Mucosa of descending colon (tissue), 3 donors: ENCODE data around the gene CMTM4. TPM values are rescaled to one million over a fixed set of nuclear protein-coding genes. Genes with fewer than 3 reads are reported as not detected.

Experiments used
- ATAC-seq: fragments of 200-7000 bp; cut with Tn5 transposase; one replicate; pipeline ENCODE4 v1.9.1; 2020; ENCODE audit warnings: mild to moderate bottlenecking, moderate library complexity
- DNase-seq, 3 donors: peaks; one replicate each; pipeline ENCODE4 v3.0.0-alpha.2; 2020
- H3K36me3 ChIP-seq: fragments of 200-600 bp; one replicate; pipeline ENCODE4 v1.8.0; 2021; ENCODE audit warnings: low read depth, mild to moderate bottlenecking
- H3K4me1 ChIP-seq: fragments of 200-600 bp; one replicate; pipeline ENCODE4 v1.8.0; 2021; ENCODE audit warnings: low read depth, mild to moderate bottlenecking
- H3K4me3 ChIP-seq: fragments of 200-600 bp; one replicate; pipeline ENCODE4 v1.8.0; 2021; ENCODE audit warnings: mild to moderate bottlenecking
- H3K9me3 ChIP-seq: fragments of 200-600 bp; one replicate; pipeline ENCODE4 v1.8.0; 2021; ENCODE audit warnings: mild to moderate bottlenecking
- CTCF ChIP-seq: fragments of 200-600 bp; IDR thresholded peaks from one replicate; pipeline ENCODE4 v1.8.0; 2022; ENCODE audit warnings: antibody characterized with exemption, mild to moderate bottlenecking
- intact Hi-C, 2 donors: fragments of 100-400 bp; cut with DNase I in 1 of 2; cut with micrococcal nuclease in 1 of 2; formaldehyde crosslinking; loops; one replicate each; pipeline versions ENCODE4 v1.11.0 to v1.11.1; 2022; cut with DNase I, micrococcal nuclease
- total RNA-seq, 3 donors: library from RNA; stranded (reverse); fragmentation: NEBNext Ultra II Directional in 2 of 3; extraction: Animal tissue kit (Norgen Biotek cat#: 25700) in 2 of 3; gene quantifications; one replicate each; pipeline versions ENCODE4 v1.2.1 to v1.2.4, GENCODE V29; 2021 to 2023
- donor health status: DM: no; HTN: no; CAD: no; lungs with moderate emphysema.
- donor health status: DM: no; HTN: no; CAD: no.
- donor health status: DM: no; HTN: yes; CAD: no.

The CMTM4 gene
- total RNA-seq, 3 donors from 2014 or later = 91.6 to 208 (median 155) TPM

GRCh38 chr16:66603537-66604375 is 92.8 kb downstream of the CMTM4 start:
- Histone ChIP-seq H3K36me3 (no peaks in the 10 kb centered on the region), H3K4me1 (peaks cover 17% of the 10 kb centered on the region), H3K4me3 (peak overlapping the region; percentile 34), H3K9me3 (no peaks in the 10 kb centered on the region)
- DNase-seq (peak; percentile 50 to 88 (median 63)), ATAC-seq (peak; percentile 58)
- TF ChIP-seq CTCF = no peak
- intact Hi-C loops = loop anchor here in 1 of 2 donors (10.0 kb wide), 1 partner anchor 199 kb away; no protein-coding TSS in a partner anchor

- ATAC-seq (no peak), DNase-seq (no peak)
- Histone ChIP-seq H3K9me3 (no peaks in the 10 kb centered on the region), H3K36me3 (no peaks in the 10 kb centered on the region), H3K4me1 (peaks cover 13% of the 10 kb centered on the region), H3K4me3 (no peak overlapping the region)
- intact Hi-C loops = loop anchor here in 1 of 2 donors (10.0 kb wide), 1 partner anchor 197 kb away; no protein-coding TSS in a partner anchor
- TF ChIP-seq CTCF = no peak
Observed at GRCh38 chr16:66601471-66601870, 95.1 kb downstream of the CMTM4 start.

- no peak overlapping the region for H3K4me3 ChIP-seq
- ATAC-seq (no peak), DNase-seq (no peak)
- TF ChIP-seq CTCF = no peak
- intact Hi-C loops = loop anchor here in 1 of 2 donors (10.0 kb wide), 1 partner anchor 196 kb away; no protein-coding TSS in a partner anchor
- no peaks in the 10 kb centered on the region for H3K9me3 ChIP-seq
- H3K4me1 ChIP-seq = peaks cover 5% of the 10 kb centered on the region
- no peaks in the 10 kb centered on the region for H3K36me3 ChIP-seq
Observed at GRCh38 chr16:66600477-66600876, 96.1 kb downstream of the CMTM4 start.

GRCh38 chr16:66599726-66600125 is 96.8 kb downstream of the CMTM4 start:
- Histone ChIP-seq H3K4me3 (no peak overlapping the region), H3K36me3 (no peaks in the 10 kb centered on the region), H3K4me1 (peaks cover under 1% of the 10 kb centered on the region), H3K9me3 (no peaks in the 10 kb centered on the region)
- intact Hi-C loops = loop anchor here in 1 of 2 donors (10.0 kb wide), 1 partner anchor 195 kb away; no protein-coding TSS in a partner anchor
- TF ChIP-seq CTCF = no peak
- DNase-seq (no peak), ATAC-seq (no peak)

- DNase-seq (no peak), ATAC-seq (no peak)
- TF ChIP-seq CTCF = no peak
- Histone ChIP-seq H3K4me3 (no peak overlapping the region), H3K9me3 (no peaks in the 10 kb centered on the region), H3K4me1 (no peaks in the 10 kb centered on the region), H3K36me3 (no peaks in the 10 kb centered on the region)
- intact Hi-C loops = no loop called here
Observed at GRCh38 chr16:66598111-66598510, 98.4 kb downstream of the CMTM4 start.
